K562 (cell line): Measurements from ENCODE around the gene NTN3. TPM values are rescaled to one million over a fixed set of nuclear protein-coding genes. Genes with fewer than 3 reads are reported as not detected.
A peak's percentile ranks its signal among the peaks of the same experiment; 100 is the strongest.

Experiments used
- DLX4 ChIP-seq: fragments of 250-450 bp; sonication (Bioruptor Pico); IDR thresholded peaks from 2 replicates; pipeline ENCODE4 v1.6.1; 2021; ENCODE audit warnings: mild to moderate bottlenecking
- DNMT1 ChIP-seq: fragments of 450-650 bp; IDR thresholded peaks from 2 replicates; pipeline ENCODE4 v1.6.1; 2016; ENCODE audit warnings: antibody characterized with exemption, mild to moderate bottlenecking
- ESRRA ChIP-seq: fragments of 450-650 bp; IDR thresholded peaks from 2 replicates; pipeline ENCODE4 v1.6.1; 2014; ENCODE audit warnings: low read depth, mild to moderate bottlenecking, moderate library complexity, borderline replicate concordance
- ETV1 ChIP-seq: fragments of 450-650 bp; conservative IDR thresholded peaks from 2 replicates; pipeline ENCODE4 v1.6.1; 2016; ENCODE audit warnings: missing genetic modification characterization, control low read depth, low read depth, missing compliant biosample characterization
- ID3 ChIP-seq, 2 experiments: fragments of 250-450 bp in 1 of 2; fragments of 450-650 bp in 1 of 2; sonication (Bioruptor Pico) in 1 of 2; IDR thresholded peaks; 2 replicates each; pipeline versions ENCODE4 v1.6.1 to v1.8.0; 2016 to 2021; ENCODE audit warnings: mild to moderate bottlenecking in 2 of 2, moderate library complexity in 2 of 2, missing compliant biosample characterization in 1 of 2, missing genetic modification characterization in 1 of 2
- JUN ChIP-seq, 2 experiments: sonication (generic) in 1 of 2; formaldehyde crosslinking in 1 of 2; IDR thresholded peaks; 2 replicates each; pipeline versions ENCODE4 v1.6.1 to v1.8.0; 2012 to 2022; ENCODE audit warnings: borderline replicate concordance in 2 of 2, mild to moderate bottlenecking in 2 of 2, improper control_type of control experiment in 1 of 2, low read depth in 1 of 2, low read length in 1 of 2, missing genetic modification reagents in 1 of 2
- NFIC ChIP-seq: fragments of 450-650 bp; IDR thresholded peaks from 2 replicates; pipeline ENCODE4 v1.6.1; 2017; ENCODE audit warnings: mild to moderate bottlenecking, inconsistent platforms
- NFXL1 ChIP-seq: fragments of 450-650 bp; formaldehyde crosslinking; IDR thresholded peaks from 2 replicates; pipeline ENCODE4 v1.4.0; 2021; ENCODE audit warnings: mild to moderate bottlenecking
- NUFIP1 ChIP-seq: fragments of 450-650 bp; IDR thresholded peaks from 2 replicates; pipeline ENCODE4 v1.6.1; 2018; ENCODE audit not compliant: partially characterized antibody
- SMAD4 ChIP-seq: fragments of 250-450 bp; sonication (Bioruptor Pico); conservative IDR thresholded peaks from 2 replicates; pipeline ENCODE4 v1.8.0; 2021; ENCODE audit warnings: inconsistent platforms, mild to moderate bottlenecking, moderate library complexity
- TCF7L2 ChIP-seq: fragments of 150-350 bp; IDR thresholded peaks from 2 replicates; pipeline ENCODE4 v1.6.1; 2016; ENCODE audit warnings: low read depth, mild to moderate bottlenecking, low read length, moderate library complexity
- TEAD1 ChIP-seq, 2 experiments: fragments of 450-650 bp in 1 of 2; sonication (generic) in 1 of 2; formaldehyde crosslinking; IDR thresholded peaks; 2 replicates each; pipeline versions ENCODE4 v1.4.0 to v1.8.0; 2020 to 2022; ENCODE audit warnings: mild to moderate bottlenecking in 2 of 2, missing genetic modification reagents in 1 of 2
- ZNF165 ChIP-seq: fragments of 250-450 bp; sonication (Bioruptor Pico); IDR thresholded peaks from 2 replicates; pipeline ENCODE4 v1.4.0; 2020; ENCODE audit warnings: borderline replicate concordance
- ZNF212 ChIP-seq: fragments of 450-650 bp; formaldehyde crosslinking; IDR thresholded peaks from 2 replicates; pipeline ENCODE4 v1.4.0; 2020; ENCODE audit warnings: mild to moderate bottlenecking
- ZNF224 ChIP-seq: sonication (generic); formaldehyde crosslinking; IDR thresholded peaks from 2 replicates; pipeline ENCODE4 v1.8.0; 2022; ENCODE audit warnings: mild to moderate bottlenecking, missing genetic modification reagents
- ZNF717 ChIP-seq: fragments of 250-450 bp; sonication (Bioruptor Pico); IDR thresholded peaks from 2 replicates; pipeline ENCODE4 v1.5.0; 2021
- ZNF76 ChIP-seq: fragments of 250-450 bp; sonication (Bioruptor Pico); IDR thresholded peaks from 2 replicates; pipeline ENCODE4 v1.4.0; 2020; ENCODE audit warnings: mild to moderate bottlenecking, moderate library complexity, borderline replicate concordance
- ZNF77 ChIP-seq: fragments of 250-450 bp; sonication (Bioruptor Pico); IDR thresholded peaks from 2 replicates; pipeline ENCODE4 v1.5.0; 2020
- polyA plus RNA-seq, 8 experiments: library from polyadenylated mRNA; depleted of rRNA in 4 of 8; stranded (reverse) in 5 of 8; unstranded in 3 of 8; fragments of >200 nt; fragmentation: Nextera tagmentation in 2 of 8; fragmentation: Illumina TruSeq in 1 of 8; extraction: Ambion mirVana in 2 of 8; extraction: Trizol in 1 of 8; gene quantifications; 2 replicates each; pipeline versions ENCODE4 v1.2.1 to v1.2.3, GENCODE V29; 2011 to 2014; ENCODE audit warnings: inconsistent platforms in 1 of 8, missing spikeins in 1 of 8
- total RNA-seq, 7 experiments: library from RNA; depleted of rRNA in 6 of 7; stranded (reverse); fragments of >200 nt in 6 of 7; fragmentation: Illumina TruSeq in 2 of 7; extraction: Trizol in 2 of 7; gene quantifications; 2 replicates each; pipeline versions ENCODE4 v1.2.1 to v1.2.3, GENCODE V29; 2011 to 2021; ENCODE audit warnings: low replicate concordance in 1 of 7
- TF ChIP-seq, protein P1 (sequence below): fragments of 200-800 bp; sonication (Bioruptor generic); IDR thresholded peaks from 2 replicates; pipeline ENCODE4 v1.6.1; 2016; ENCODE audit warnings: missing genetic modification characterization, missing compliant biosample characterization

The NTN3 gene
- total and polyA plus RNA-seq, 9 of the 15 experiments (the other 6 are each of a cell fraction or from before 2014, with no cell fraction given) = not detected

- TF ChIP-seq ZNF76 (CRISPR knock-in tag) (no peak), TCF7L2 (no peak), DNMT1 (no peak), ID3 (CRISPR knock-in tag; IDR thresholded peaks at IDR 0.05) (no peak), ID3 (tag; IDR thresholded peaks at IDR 0.05) (no peak), ZNF717 (CRISPR knock-in tag) (no peak), ZNF165 (CRISPR knock-in tag) (no peak), SMAD4 (CRISPR knock-in tag) (peak; percentile 88), ZNF224 (CRISPR knock-in tag) (no peak), DLX4 (CRISPR knock-in tag) (no peak), ZNF212 (no peak), NFIC (peak; percentile 61), ESRRA (peak; percentile 28; the same call in 1 of the 2 replicates), NFXL1 (no peak), ZNF77 (CRISPR knock-in tag) (no peak), JUN (IDR thresholded peaks at IDR 0.05; ENCODE audit: borderline replicate concordance, low read depth, low read length) (no peak), JUN (CRISPR knock-in tag; IDR thresholded peaks at IDR 0.05; ENCODE audit: borderline replicate concordance) (no peak), ETV1 (tag) (no peak), TEAD1 (CRISPR knock-in tag; IDR thresholded peaks at IDR 0.05) (no peak), NUFIP1 (no peak)
- TF ChIP-seq, protein P1, sequence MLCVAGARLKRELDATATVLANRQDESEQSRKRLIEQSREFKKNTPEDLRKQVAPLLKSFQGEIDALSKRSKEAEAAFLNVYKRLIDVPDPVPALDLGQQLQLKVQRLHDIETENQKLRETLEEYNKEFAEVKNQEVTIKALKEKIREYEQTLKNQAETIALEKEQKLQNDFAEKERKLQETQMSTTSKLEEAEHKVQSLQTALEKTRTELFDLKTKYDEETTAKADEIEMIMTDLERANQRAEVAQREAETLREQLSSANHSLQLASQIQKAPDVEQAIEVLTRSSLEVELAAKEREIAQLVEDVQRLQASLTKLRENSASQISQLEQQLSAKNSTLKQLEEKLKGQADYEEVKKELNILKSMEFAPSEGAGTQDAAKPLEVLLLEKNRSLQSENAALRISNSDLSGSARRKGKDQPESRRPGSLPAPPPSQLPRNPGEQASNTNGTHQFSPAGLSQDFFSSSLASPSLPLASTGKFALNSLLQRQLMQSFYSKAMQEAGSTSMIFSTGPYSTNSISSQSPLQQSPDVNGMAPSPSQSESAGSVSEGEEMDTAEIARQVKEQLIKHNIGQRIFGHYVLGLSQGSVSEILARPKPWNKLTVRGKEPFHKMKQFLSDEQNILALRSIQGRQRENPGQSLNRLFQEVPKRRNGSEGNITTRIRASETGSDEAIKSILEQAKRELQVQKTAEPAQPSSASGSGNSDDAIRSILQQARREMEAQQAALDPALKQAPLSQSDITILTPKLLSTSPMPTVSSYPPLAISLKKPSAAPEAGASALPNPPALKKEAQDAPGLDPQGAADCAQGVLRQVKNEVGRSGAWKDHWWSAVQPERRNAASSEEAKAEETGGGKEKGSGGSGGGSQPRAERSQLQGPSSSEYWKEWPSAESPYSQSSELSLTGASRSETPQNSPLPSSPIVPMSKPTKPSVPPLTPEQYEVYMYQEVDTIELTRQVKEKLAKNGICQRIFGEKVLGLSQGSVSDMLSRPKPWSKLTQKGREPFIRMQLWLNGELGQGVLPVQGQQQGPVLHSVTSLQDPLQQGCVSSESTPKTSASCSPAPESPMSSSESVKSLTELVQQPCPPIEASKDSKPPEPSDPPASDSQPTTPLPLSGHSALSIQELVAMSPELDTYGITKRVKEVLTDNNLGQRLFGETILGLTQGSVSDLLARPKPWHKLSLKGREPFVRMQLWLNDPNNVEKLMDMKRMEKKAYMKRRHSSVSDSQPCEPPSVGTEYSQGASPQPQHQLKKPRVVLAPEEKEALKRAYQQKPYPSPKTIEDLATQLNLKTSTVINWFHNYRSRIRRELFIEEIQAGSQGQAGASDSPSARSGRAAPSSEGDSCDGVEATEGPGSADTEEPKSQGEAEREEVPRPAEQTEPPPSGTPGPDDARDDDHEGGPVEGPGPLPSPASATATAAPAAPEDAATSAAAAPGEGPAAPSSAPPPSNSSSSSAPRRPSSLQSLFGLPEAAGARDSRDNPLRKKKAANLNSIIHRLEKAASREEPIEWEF (CRISPR knock-in tag) = no peak
Observed at GRCh38 chr16:2497116-2497630, 26.1 kb downstream of the NTN3 start (continued).
